ENCODE data around the gene RASSF5. TPM values are rescaled to one million over a fixed set of nuclear protein-coding genes. Genes with fewer than 3 reads are reported as not detected.

The RASSF5 gene
- total and polyA plus RNA-seq, 9 of the 15 experiments (the other 6 are each of a cell fraction or from before 2014, with no cell fraction given) = 6.1 to 41.0 (median 25.2) TPM

DNA sequence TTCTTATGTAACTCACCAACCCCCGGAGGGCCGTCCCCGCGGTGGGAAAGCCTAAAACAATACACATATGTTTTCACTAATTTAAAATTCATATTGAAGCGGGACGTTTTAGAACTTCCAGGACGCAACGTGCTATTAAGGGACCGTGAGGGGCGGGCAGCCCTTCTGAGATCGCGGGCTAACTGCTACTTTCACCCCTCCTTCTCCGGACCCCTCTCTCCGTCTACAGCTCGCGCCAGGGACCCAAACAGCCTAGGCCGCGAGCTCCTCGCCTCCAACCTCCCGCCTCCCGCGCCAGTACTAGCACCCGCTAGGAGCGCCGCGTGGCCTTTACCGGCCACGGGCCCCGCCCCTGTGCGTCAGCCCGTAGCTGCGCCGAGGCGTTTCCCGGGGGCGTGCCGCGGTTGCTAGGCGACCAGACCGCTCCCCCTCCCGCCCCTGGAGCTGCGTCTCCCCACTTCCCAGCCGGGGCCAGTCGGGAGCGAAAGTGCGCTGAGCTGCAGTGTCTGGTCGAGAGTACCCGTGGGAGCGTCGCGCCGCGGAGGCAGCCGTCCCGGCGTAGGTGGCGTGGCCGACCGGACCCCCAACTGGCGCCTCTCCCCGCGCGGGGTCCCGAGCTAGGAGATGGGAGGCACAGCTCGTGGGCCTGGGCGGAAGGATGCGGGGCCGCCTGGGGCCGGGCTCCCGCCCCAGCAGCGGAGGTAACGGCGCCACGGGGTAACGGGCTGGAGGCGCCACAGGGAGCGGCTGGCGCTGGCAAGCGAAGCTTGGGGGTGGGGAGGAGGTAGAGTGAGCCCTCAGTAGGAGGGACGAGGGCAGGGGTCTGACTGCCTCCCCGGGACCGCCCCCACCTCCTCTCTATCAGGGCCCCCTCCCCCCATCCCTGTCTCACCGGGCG is 128.0 kb downstream of the RASSF5 start, which contains the start of gene DYRK3 (continued):
- no peak for TF ChIP-seq ZNF174 (CRISPR knock-in tag; IDR thresholded peaks at IDR 0.05)
- TF ChIP-seq FOXJ3 (CRISPR knock-in tag; IDR thresholded peaks at IDR 0.05) = no peak
- TF ChIP-seq ZNF408 (CRISPR knock-in tag; IDR thresholded peaks at IDR 0.05; ENCODE audit: low read depth) = no peak
- no peak for TF ChIP-seq SLC30A9 (CRISPR knock-in tag; IDR thresholded peaks at IDR 0.05)
- peak; percentile 99 for TF ChIP-seq ATF6 (CRISPR knock-in tag; IDR thresholded peaks at IDR 0.05)
- no peak for TF ChIP-seq SIX5 (IDR thresholded peaks at IDR 0.05; ENCODE audit: borderline replicate concordance in 1 of 2, insufficient read depth in 1 of 2, low read depth in 1 of 2, low read length in 2 of 2)
- peak; percentile 59; the same call in 1 of the 2 replicates for TF ChIP-seq SREBF1 (IDR thresholded peaks at IDR 0.05; ENCODE audit: borderline replicate concordance, low read depth, low read length)
- no peak for TF ChIP-seq ZNF277 (CRISPR knock-in tag; IDR thresholded peaks at IDR 0.05; ENCODE audit: borderline replicate concordance)
- TF ChIP-seq TOE1 (IDR thresholded peaks at IDR 0.05; ENCODE audit: borderline replicate concordance) = no peak; the same call in 1 of the 2 replicates
- no peak for TF ChIP-seq TOE1 (CRISPR knock-in tag; IDR thresholded peaks at IDR 0.05; ENCODE audit: borderline replicate concordance, low read depth)
- no peak for TF ChIP-seq FOXM1 (IDR thresholded peaks at IDR 0.05; ENCODE audit: low read depth)
- peak; percentile 62; the same call in 1 of the 2 replicates for TF ChIP-seq FOXM1 (CRISPR knock-in tag; IDR thresholded peaks at IDR 0.05; ENCODE audit: low read depth)
- TF ChIP-seq ZBTB17 (CRISPR knock-in tag; IDR thresholded peaks at IDR 0.05) = 0 out of 2 replicates have a peak, but pooled peaks have one; percentile 29
- no peak for TF ChIP-seq ETV6 (IDR thresholded peaks at IDR 0.05; ENCODE audit: borderline replicate concordance in 1 of 2, low read depth in 2 of 2, low read length in 1 of 2)
- no peak for TF ChIP-seq ETV6 (CRISPR knock-in tag; IDR thresholded peaks at IDR 0.05; ENCODE audit: borderline replicate concordance)
- TF ChIP-seq ZNF512 (tag; IDR thresholded peaks at IDR 0.05) = 0 out of 2 replicates have a peak, but pooled peaks have one; percentile 9
- peak; percentile 88 for TF ChIP-seq POLR2H (tag; IDR thresholded peaks at IDR 0.05; ENCODE audit: low read depth)
- no peak for TF ChIP-seq PPARD (CRISPR knock-in tag; IDR thresholded peaks at IDR 0.05)
- peak; percentile 14 for TF ChIP-seq E2F8 (IDR thresholded peaks at IDR 0.05; ENCODE audit: low read depth, partially characterized antibody)

Measured in K562 (cell line).